Occipital lobe (tissue), 3 donors: Measurements from ENCODE around the gene PRRC2A. TPM values are rescaled to one million over a fixed set of nuclear protein-coding genes. Genes with fewer than 3 reads are reported as not detected.

Experiments used
- DNase-seq: peaks from one replicate; lab custom pipeline; 2025; lab: John Stamatoyannopoulos, UW
- small RNA-seq: library from RNA; depleted of rRNA; stranded (forward); fragments of <200 nt; gene quantifications from one replicate; pipeline ENCODE3, GENCODE V24; 2014
- total RNA-seq: library from RNA; depleted of rRNA; stranded (reverse); fragments of >200 nt; gene quantifications from one replicate; pipeline ENCODE4 v1.2.3, GENCODE V29; 2014

The PRRC2A gene
- total RNA-seq, 1 donor from 2014 or later: 31.7 TPM

DNA sequence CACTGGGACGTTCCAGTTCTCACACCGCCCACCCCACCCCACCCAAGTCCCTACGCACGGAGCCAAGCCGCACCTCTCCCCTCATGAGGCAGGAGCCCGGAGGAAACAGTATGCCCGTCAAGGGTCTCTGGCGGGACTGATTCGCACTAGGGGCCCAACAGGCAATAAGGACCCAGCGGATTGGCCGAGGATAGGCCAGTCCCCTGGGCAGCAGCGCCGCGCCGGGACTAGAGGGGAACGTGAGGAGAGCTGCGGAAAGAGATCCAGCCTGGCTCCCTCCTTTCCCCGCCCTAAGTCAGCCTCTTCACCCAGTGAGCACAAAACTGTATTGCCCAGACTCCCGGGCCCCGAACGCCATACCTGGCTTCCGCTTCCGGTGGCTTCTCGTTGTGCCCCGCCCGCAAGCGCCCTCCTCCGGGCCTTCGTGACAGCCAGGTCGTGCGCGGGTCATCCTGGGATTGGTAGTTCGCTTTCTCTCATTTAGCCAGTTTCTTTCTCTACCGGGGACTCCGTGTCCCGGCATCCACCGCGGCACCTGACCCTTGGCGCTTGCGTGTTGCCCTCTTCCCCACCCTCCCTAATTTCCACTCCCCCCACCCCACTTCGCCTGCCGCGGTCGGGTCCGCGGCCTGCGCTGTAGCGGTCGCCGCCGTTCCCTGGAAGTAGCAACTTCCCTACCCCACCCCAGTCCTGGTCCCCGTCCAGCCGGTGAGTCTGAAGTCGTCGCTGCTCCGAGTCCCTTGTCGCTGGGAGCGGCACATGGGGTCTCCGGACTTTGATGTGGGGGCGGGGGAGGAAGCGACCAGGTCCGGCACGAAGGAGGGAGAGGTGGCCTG lies 45.2 kb downstream of the PRRC2A start, which contains the start of gene CSNK2B:
CSNK2B (plus strand) TSS at position 580 of the 836 bp plus-strand sequence. CDS start 752 bp downstream, outside the sequence.
- DNase-seq: peak; percentile 97

DNA sequence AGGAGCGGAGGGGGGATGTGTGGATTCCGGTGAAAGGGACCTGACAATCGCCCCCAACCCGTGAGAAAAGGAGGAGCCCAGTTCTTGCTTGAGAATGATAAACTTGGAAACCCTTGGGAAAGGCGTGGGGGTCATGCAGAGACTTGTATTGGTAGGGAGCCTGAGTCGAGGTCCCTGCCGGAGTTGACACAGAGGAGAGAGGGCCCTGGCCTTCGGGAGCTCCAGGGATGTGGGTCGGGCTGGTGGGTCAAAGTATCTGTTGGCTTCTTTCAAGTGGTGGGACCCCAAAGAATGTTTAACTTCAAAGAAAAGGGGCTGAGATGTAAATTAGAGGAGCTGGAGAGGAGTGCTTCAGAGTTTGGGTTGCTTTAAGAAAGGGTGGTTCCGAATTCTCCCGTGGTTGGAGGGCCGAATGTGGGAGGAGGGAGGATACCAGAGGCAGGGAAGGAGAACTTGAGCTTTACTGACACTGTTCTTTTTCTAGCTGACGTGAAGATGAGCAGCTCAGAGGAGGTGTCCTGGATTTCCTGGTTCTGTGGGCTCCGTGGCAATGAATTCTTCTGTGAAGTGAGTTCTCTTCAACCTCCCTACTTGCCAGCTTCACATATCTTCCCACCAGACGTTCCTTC lies 45.9 kb downstream of the PRRC2A start:
- no peak for DNase-seq

DNA sequence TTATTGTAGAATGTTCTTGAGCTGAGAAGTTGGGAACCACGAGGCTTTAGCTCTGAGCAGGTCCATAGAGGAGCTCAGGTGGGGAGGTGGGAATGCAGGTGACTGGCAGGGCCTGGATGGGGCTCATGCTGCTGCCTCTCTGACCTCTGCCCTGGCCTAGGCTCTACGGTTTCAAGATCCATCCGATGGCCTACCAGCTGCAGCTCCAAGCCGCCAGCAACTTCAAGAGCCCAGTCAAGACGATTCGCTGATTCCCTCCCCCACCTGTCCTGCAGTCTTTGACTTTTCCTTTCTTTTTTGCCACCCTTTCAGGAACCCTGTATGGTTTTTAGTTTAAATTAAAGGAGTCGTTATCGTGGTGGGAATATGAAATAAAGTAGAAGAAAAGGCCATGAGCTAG lies 49.2 kb downstream of the PRRC2A start, which contains the start of gene LY6G5B:
LY6G5B (plus strand) TSS at position 301 of the 400 bp plus-strand sequence. CDS start 975 bp downstream, outside the sequence.
- DNase-seq: no peak

DNA sequence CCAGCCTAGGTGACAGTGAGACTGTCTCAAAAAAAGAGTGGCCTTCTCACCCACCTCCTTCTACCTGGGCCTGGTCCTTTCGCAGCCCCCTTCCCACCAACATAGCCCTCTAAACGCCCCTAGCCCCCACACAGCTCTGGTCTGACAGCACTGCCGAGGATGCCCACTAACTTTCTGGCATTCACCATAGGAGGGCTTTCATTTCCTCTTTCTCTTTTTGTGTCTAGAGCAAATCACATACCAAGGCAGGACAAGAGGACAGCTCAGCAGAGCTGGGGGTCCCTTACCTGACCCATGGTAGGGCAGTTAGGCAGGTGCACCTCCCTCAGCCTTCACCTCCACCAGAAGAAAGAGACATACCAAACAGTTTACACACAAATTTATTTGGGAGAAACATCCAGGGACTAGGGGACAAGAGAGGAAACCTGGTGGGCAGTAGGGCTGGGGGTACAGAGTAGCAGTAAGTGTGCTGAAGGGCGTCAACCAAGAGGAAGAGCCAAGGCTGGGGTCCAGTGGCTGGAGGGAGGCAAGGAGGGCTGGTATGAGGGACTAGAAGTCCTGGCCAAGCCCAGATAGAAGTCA lies 55.9 kb downstream of the PRRC2A start:
- DNase-seq: no peak

DNA sequence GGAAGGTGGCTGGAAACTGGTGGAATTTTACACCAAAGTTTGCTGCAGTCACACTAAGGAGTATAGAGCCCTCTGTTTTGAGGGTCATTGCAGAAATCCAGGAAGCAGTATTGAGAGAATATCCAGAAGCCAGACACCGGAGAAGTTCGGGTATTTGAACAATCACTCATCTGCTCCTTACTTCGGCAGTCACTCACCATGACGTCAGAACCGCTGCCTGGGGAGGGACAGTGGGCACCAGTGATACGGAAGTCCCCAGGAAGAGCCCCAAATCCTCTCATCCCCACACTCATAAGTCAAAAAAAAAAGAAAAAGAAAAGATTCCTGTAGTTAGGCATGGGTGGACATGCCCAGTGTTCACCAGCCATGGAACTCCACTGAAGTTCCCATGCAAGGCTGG lies 56.4 kb downstream of the PRRC2A start:
- DNase-seq: no peak

DNA sequence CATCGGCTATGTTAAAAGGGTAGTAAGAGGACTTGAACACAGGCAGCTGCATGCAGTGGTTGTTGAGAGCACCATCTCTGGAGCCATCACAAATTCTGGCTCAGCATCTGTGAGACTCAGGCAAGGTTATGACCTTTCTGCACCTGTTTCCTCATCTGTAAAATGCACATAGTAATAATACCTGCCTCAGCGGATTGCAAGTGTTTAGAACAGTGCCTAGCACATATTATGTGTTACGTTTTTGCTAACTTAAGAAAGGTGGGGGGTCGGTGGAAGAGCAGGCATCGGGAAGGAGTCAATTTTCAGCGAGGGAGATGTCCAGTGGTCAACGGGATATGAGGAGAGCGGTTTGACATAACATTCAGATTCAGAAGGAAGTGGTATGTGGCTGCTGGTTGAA lies 57.4 kb downstream of the PRRC2A start:
- DNase-seq: no peak

DNA sequence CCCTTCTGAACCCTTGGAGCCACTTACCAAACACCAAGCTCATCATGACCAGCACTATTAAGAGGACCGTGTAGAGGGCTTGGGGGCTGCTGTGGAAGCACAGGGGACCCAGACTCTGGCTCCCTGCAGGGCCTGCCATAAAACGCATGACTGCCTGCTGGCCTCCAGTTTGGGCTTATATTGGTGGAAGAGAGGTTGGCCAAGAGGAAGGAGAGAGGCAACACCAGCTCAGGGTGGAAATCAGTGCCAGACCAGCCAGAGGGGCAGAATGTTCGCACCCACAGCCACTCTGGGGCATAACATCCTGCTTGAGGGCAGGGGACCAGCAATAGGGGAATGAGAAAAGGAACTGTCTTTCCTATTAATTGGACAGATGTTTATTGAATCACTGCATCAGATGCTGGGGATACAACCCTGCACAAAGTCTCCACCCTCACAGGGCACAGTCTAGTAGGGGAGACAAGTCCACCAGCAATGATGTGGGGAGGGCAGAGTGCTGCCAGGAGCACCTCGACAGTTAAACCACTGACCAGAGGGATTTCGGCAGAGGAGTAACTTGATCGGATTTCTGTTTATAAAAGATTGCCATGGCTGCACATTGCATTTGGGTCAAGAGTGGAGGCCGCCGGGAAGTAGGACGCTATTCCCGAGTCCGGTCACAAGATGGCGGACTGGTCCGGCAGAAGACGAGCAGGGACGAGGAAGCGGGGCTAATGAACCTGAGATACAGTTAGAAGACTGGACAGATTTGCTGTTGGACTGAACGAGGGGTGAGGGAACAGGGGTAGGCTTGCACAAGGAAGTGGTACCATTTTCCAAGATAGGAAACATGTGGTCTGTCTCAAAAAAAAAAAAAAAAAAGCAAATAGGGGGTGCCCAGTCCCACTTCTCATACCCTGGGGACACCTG lies 60.0 kb downstream of the PRRC2A start, which contains the start of gene LY6G5C:
LY6G5C (minus strand) TSS at position 842 of the 909 bp plus-strand sequence; CDS start at position 148, 694 bp downstream.
- DNase-seq: peak; percentile 77

DNA sequence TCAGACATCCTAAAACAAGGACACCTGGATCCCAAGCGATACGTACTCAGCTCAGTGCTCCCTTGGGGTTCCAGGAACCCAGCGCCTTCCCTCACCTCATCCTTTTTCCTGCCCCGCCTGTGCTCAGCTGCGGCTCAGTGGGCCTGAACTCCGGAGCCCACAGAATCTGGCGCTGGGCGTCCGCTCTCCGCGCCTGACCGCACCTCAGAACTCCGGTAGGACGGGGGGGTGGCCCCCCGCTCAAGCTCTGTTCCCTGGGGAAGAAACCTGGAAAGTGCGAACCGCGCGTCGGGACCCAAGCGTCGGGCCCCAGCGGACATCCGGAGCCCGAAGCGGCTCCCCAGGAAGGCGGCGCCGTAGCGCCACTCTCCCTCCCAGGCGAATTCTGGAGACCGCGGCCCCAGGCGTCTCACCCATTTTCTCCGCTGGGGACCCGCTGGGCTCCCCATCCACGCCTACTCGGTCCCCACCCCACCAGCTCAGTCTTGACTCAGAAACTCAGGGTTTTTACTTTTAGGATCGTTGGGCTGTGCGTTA lies 60.7 kb downstream of the PRRC2A start:
- no peak for DNase-seq

DNA sequence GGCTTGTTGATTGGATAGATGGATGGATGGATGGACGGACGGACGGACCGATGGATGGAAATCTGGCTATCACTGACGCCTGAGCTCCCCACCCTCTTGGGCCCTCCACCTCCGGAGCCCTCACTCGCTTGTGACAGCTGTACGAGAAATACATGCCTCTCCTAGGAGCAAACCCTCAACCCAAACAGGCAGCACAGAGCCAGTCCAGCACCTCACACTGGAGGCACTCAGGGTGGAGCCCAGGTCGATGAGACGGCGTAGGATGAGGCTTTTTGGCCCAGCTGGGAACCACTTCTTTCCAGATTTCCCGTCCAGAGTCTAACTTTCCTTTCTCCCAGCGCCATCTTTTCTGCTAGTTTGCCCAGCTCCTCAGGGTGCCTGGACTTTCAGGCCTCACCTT lies 63.1 kb downstream of the PRRC2A start:
- no peak for DNase-seq

DNA sequence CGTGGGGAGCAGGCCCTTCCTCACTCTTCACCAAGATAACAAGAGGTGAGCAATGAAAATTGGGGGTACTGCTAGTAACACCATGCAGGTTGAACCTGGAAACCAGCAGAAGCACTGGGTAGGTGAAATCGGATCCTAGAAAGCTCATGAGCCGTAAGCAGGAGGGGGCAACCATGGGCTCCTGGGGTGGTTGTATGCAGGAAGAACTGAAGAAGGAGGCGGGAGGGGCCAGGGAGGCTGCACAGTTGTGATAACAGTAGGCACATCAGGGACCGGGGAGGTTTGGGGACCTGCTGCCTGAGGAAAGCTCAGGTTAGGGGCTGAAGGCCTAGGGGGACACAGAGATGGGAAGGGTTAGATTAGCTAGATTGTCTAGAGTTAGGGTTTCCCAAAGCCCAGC lies 66.0 kb downstream of the PRRC2A start:
- no peak for DNase-seq

DNA sequence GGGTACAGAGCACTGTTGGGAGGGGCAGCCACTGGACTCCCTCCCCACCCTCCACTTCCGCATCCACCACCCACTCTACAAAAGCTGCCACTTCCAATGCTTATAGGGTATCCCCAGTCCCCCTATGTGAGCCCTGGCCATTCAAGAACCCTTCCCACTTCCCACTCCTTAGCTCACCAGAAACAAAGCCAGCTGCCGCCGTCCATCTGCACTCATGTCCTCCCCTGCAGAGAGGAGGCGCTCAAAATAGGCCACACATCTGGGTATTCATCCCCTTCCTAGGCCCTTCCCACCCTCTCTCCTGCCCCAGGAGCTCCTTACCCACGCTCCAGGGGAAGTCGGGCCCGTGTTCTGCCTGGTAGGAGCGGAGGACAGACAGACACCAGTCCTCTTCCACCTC lies 66.8 kb downstream of the PRRC2A start:
- DNase-seq: no peak

Small RNA genes lying within 50 kb of the gene (small RNA-seq; reads per million reads assigned to genes)
- gene MIR6832: not detected
- gene RF00019: not detected
- 0.84 reads per million, percentile 69 among the genes with 10 or more reads in this experiment for gene SNORA38
- gene UQCRHP1: not detected

Other genes with a start within 250 kb of the PRRC2A start
- gene MICA, start 217.1 kb upstream of the PRRC2A start, total RNA-seq: 0.31 TPM
- gene MICB, start 122.6 kb upstream of the PRRC2A start, total RNA-seq: 0.47 TPM
- gene MCCD1, start 91.8 kb upstream of the PRRC2A start, total RNA-seq: not detected
- gene DDX39B, start 78.7 kb upstream of the PRRC2A start, total RNA-seq: 288 TPM
- gene ATP6V1G2, start 74.1 kb upstream of the PRRC2A start, total RNA-seq: 54.0 TPM
- 21.7 TPM for gene NFKBIL1, start 73.1 kb upstream of the PRRC2A start, total RNA-seq
- gene LTA, start 48.4 kb upstream of the PRRC2A start, total RNA-seq: not detected
- gene TNF, start 45.1 kb upstream of the PRRC2A start, total RNA-seq: not detected
- gene LTB, start 38.3 kb upstream of the PRRC2A start, total RNA-seq: 0.31 TPM
- 0.94 TPM for gene LST1, start 34.4 kb upstream of the PRRC2A start, total RNA-seq
- gene NCR3, start 27.7 kb upstream of the PRRC2A start, total RNA-seq: not detected
- gene AIF1, start 5.5 kb upstream of the PRRC2A start, total RNA-seq: 4.1 TPM
- gene BAG6, start 31.9 kb downstream of the PRRC2A start, total RNA-seq: 118 TPM
- gene APOM, start 35.2 kb downstream of the PRRC2A start, total RNA-seq: not detected
- 16.2 TPM for gene C6orf47, start 40.1 kb downstream of the PRRC2A start, total RNA-seq
- gene GPANK1, start 44.3 kb downstream of the PRRC2A start, total RNA-seq: 9.8 TPM
- gene CSNK2B, start 45.4 kb downstream of the PRRC2A start, total RNA-seq: 69.9 TPM
- gene LY6G5B, start 49.3 kb downstream of the PRRC2A start, total RNA-seq: 3.4 TPM
- gene LY6G5C, start 60.4 kb downstream of the PRRC2A start, total RNA-seq: 3.1 TPM
- 48.2 TPM for gene ABHD16A, start 82.6 kb downstream of the PRRC2A start, total RNA-seq
- gene LY6G6F, start 86.2 kb downstream of the PRRC2A start, total RNA-seq: not detected
- not detected for gene LY6G6D, start 94.6 kb downstream of the PRRC2A start, total RNA-seq
- gene LY6G6C, start 101.0 kb downstream of the PRRC2A start, total RNA-seq: 0.31 TPM
- gene MPIG6B, start 102.7 kb downstream of the PRRC2A start, total RNA-seq: not detected
- gene DDAH2, start 108.6 kb downstream of the PRRC2A start, total RNA-seq: 117 TPM
- gene CLIC1, start 115.8 kb downstream of the PRRC2A start, total RNA-seq: 35.2 TPM
- 4.2 TPM for gene MSH5, start 119.3 kb downstream of the PRRC2A start, total RNA-seq
- gene SAPCD1, start 141.9 kb downstream of the PRRC2A start, total RNA-seq: 0.31 TPM
- gene VWA7, start 156.6 kb downstream of the PRRC2A start, total RNA-seq: 0.31 TPM
- 25.6 TPM for gene VARS1, start 175.0 kb downstream of the PRRC2A start, total RNA-seq
- gene LSM2, start 186.3 kb downstream of the PRRC2A start, total RNA-seq: 22.9 TPM
- gene HSPA1L, start 194.6 kb downstream of the PRRC2A start, total RNA-seq: 4.4 TPM
- 117 TPM for gene HSPA1A, start 194.8 kb downstream of the PRRC2A start, total RNA-seq
- 121 TPM for gene HSPA1B, start 207.0 kb downstream of the PRRC2A start, total RNA-seq
- 20.3 TPM for gene NEU1, start 242.1 kb downstream of the PRRC2A start, total RNA-seq